ENCODE results near the gene SNED1. TPM values are rescaled to one million over a fixed set of nuclear protein-coding genes. Genes with fewer than 3 reads are reported as not detected.
A peak's percentile ranks its signal among the peaks of the same experiment; 100 is the strongest.

The SNED1 gene
- total RNA-seq, 1 donor from 2014 or later = 2.8 TPM

GRCh38 chr2:241011296-241011600 is 12.8 kb downstream of the SNED1 start:
- no peak for DNase-seq
- Mint-ChIP-seq H3K4me1 (ENCODE audit: low read depth, unreplicated experiment) (no peaks in the 10 kb centered on the region), H3K27ac (ENCODE audit: unreplicated experiment) (no peak overlapping the region), H3K27me3 (ENCODE audit: unreplicated experiment) (peaks cover 7% of the 10 kb centered on the region), H3K4me3 (ENCODE audit: unreplicated experiment) (no peak overlapping the region), H3K9me3 (ENCODE audit: unreplicated experiment) (peaks cover 3% of the 10 kb centered on the region), H3K36me3 (ENCODE audit: unreplicated experiment) (peaks cover 12% of the 10 kb centered on the region)
- TF ChIP-seq CTCF (IDR thresholded peaks at IDR 0.05; ENCODE audit: partially characterized antibody, unreplicated experiment) = no peak

GRCh38 chr2:241011751-241012510 is 13.5 kb downstream of the SNED1 start:
- no peak overlapping the region for H3K4me3 Mint-ChIP-seq (ENCODE audit: unreplicated experiment)
- DNase-seq = peak; percentile 12
- H3K36me3 Mint-ChIP-seq (ENCODE audit: unreplicated experiment) = peaks cover 10% of the 10 kb centered on the region
- no peak overlapping the region for H3K27ac Mint-ChIP-seq (ENCODE audit: unreplicated experiment)
- no peak for TF ChIP-seq CTCF (IDR thresholded peaks at IDR 0.05; ENCODE audit: partially characterized antibody, unreplicated experiment)
- H3K4me1 Mint-ChIP-seq (ENCODE audit: low read depth, unreplicated experiment) = no peaks in the 10 kb centered on the region
- peaks cover 3% of the 10 kb centered on the region for H3K9me3 Mint-ChIP-seq (ENCODE audit: unreplicated experiment)
- H3K27me3 Mint-ChIP-seq (ENCODE audit: unreplicated experiment) = peaks cover 7% of the 10 kb centered on the region

- Mint-ChIP-seq H3K4me3 (ENCODE audit: unreplicated experiment) (no peak overlapping the region), H3K4me1 (ENCODE audit: low read depth, unreplicated experiment) (no peaks in the 10 kb centered on the region), H3K27me3 (ENCODE audit: unreplicated experiment) (peaks cover 7% of the 10 kb centered on the region), H3K9me3 (ENCODE audit: unreplicated experiment) (no peaks in the 10 kb centered on the region), H3K36me3 (ENCODE audit: unreplicated experiment) (peaks cover 10% of the 10 kb centered on the region), H3K27ac (ENCODE audit: unreplicated experiment) (no peak overlapping the region)
- no peak for TF ChIP-seq CTCF (IDR thresholded peaks at IDR 0.05; ENCODE audit: partially characterized antibody, unreplicated experiment)
- DNase-seq = no peak
Measured at GRCh38 chr2:241014224-241014623, 15.8 kb downstream of the SNED1 start.

GRCh38 chr2:241014764-241015163 is 16.3 kb downstream of the SNED1 start:
- no peak for TF ChIP-seq CTCF (IDR thresholded peaks at IDR 0.05; ENCODE audit: partially characterized antibody, unreplicated experiment)

GRCh38 chr2:241015439-241015838 is 17.0 kb downstream of the SNED1 start:
- Mint-ChIP-seq H3K27me3 (ENCODE audit: unreplicated experiment) (peaks cover 7% of the 10 kb centered on the region), H3K27ac (ENCODE audit: unreplicated experiment) (no peak overlapping the region), H3K4me3 (ENCODE audit: unreplicated experiment) (no peak overlapping the region), H3K4me1 (ENCODE audit: low read depth, unreplicated experiment) (no peaks in the 10 kb centered on the region), H3K36me3 (ENCODE audit: unreplicated experiment) (peaks cover 10% of the 10 kb centered on the region), H3K9me3 (ENCODE audit: unreplicated experiment) (no peaks in the 10 kb centered on the region)
- no peak for DNase-seq
- no peak for TF ChIP-seq CTCF (IDR thresholded peaks at IDR 0.05; ENCODE audit: partially characterized antibody, unreplicated experiment)

More at GRCh38 chr2:241014764-241015163, 16.3 kb downstream of the SNED1 start:
- Mint-ChIP-seq H3K27me3 (ENCODE audit: unreplicated experiment) (peaks cover 7% of the 10 kb centered on the region), H3K9me3 (ENCODE audit: unreplicated experiment) (no peaks in the 10 kb centered on the region), H3K4me1 (ENCODE audit: low read depth, unreplicated experiment) (no peaks in the 10 kb centered on the region), H3K36me3 (ENCODE audit: unreplicated experiment) (peaks cover 10% of the 10 kb centered on the region), H3K27ac (ENCODE audit: unreplicated experiment) (no peak overlapping the region), H3K4me3 (ENCODE audit: unreplicated experiment) (no peak overlapping the region)
- DNase-seq = no peak

Measured in glutamatergic neuron (in vitro differentiated cells).